HG02763 (cell line): Measurements from ENCODE around the gene SPAG16.

ENCODE experiments used
- ATAC-seq: cut with Tn5 transposase; IDR thresholded peaks from one replicate; pipeline ENCODE4 v1.9.1; 2021; ENCODE audit warnings: mild to moderate bottlenecking, moderate library complexity; ENCODE audit not compliant: unreplicated experiment

The SPAG16 gene

DNA sequence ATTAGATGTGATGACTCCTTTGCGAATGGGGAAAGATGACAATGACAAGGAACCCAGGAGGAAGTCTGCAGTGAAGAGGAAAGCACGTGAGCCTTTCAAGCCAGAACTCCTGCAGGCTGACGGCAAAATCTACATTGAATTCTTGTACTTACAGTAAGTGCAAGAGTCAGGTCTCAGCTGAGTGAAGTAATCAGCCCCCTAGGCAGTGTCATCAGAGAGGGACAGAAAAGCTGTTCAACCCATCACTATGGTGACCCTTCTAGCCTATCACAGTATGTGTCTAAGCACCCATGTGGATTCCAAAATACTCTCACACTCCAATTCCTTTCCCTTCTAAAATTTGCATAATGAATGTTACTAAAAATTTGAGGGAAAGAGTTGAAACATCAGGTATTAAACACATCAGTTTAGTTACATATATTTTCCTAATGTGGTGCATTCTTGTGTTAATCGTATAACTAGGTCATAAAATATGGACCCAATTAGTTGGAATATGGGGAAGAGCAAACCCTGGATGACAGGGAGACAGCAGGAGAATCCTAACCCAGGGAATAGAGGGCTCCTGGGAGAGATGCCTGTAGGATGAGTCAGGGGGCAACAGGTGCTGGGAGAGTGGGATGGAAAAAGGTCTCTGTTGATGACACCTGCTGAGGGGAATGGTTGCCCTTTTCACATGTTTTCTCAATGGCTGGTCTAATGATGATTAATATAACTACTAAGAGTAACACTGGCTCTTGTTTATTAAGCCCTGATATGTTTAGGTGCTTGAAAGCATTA lies 1166.0 kb downstream of the SPAG16 start:
- no peak for ATAC-seq

DNA sequence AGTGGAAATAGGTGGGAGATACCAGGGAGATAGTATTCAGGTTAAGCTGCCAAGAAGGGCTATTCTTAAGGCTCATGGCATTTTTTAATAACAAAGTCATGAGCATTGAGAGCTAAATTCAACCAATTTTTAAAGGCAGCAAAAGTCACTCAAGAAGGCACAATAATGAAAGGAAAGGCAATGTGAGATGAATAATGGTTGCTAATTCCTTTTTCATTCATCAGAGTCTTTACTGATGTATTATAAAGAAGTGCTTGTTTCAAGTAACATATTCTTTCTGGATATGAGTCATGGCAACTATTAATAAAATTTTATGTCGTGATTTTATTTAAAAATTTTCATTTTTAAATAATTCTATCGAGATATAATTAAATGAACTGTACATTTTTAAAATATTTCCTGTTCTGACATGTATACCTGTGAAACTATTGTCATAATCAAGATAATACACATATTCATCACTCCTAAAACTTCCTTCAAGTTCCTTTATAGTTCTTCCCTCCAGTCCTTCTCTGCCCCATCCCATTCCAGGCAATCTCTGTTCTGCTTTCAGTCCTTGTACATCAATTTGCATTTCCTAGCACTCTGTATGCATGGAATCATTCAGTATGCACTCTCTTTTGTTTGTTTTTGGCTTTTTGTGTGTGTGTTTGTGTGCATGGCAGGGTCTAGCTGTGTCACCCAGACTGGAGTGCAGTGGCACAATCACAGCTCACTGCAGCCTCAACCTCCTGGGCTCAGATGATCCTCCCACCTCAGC lies 1167.4 kb downstream of the SPAG16 start:
- ATAC-seq: no peak
